ENCODE measurements around the gene SFXN1.

The SFXN1 gene

GRCh38 chr5:175460126-175460525, 18.2 kb upstream of the SFXN1 start:
- Histone ChIP-seq H3K79me2 (ENCODE audit: insufficient read depth, low read length) (no peaks in the 10 kb centered on the region), H3K9me3 (ENCODE audit: insufficient read depth, low read depth, low read length) (no peaks in the 10 kb centered on the region), H3K4me1 (ENCODE audit: insufficient read depth, low read length, poor library complexity, severe bottlenecking) (no peaks in the 10 kb centered on the region), H3K36me3 (ENCODE audit: insufficient read depth, low read length) (no peaks in the 10 kb centered on the region), H4K20me1 (ENCODE audit: insufficient read depth, low read length, poor library complexity, severe bottlenecking) (no peaks in the 10 kb centered on the region), H3K9me2 (replicated peaks; ENCODE audit: low read depth, low read length) (no peaks in the 10 kb centered on the region), H3K4me3 (ENCODE audit: low read length, poor library complexity, severe bottlenecking) (no peak overlapping the region), H2AFZ (ENCODE audit: low read length) (no peak overlapping the region), H3F3A (ENCODE audit: low read depth) (no peaks in the 10 kb centered on the region), H3K4me2 (ENCODE audit: low read depth, low read length, poor library complexity, severe bottlenecking) (no peak overlapping the region), H3K27me3 (ENCODE audit: insufficient read depth, low read length, poor library complexity, severe bottlenecking) (no peaks in the 10 kb centered on the region), H3K9ac (ENCODE audit: low read depth, low read length, poor library complexity, severe bottlenecking) (no peak overlapping the region)
- no peak for TF ChIP-seq EZH2phosphoT487 (IDR thresholded peaks at IDR 0.05; ENCODE audit: borderline replicate concordance)
- peak; percentile 54 for TF ChIP-seq CTCF (conservative IDR thresholded peaks at IDR 0.05; ENCODE audit: low read length)

GRCh38 chr5:175460552-175460951, 17.8 kb upstream of the SFXN1 start:
- Histone ChIP-seq H3F3A (ENCODE audit: low read depth) (no peaks in the 10 kb centered on the region), H3K79me2 (ENCODE audit: insufficient read depth, low read length) (no peaks in the 10 kb centered on the region), H3K9ac (ENCODE audit: low read depth, low read length, poor library complexity, severe bottlenecking) (no peak overlapping the region), H3K4me3 (ENCODE audit: low read length, poor library complexity, severe bottlenecking) (no peak overlapping the region), H3K9me2 (replicated peaks; ENCODE audit: low read depth, low read length) (no peaks in the 10 kb centered on the region), H3K27me3 (ENCODE audit: insufficient read depth, low read length, poor library complexity, severe bottlenecking) (no peaks in the 10 kb centered on the region), H2AFZ (ENCODE audit: low read length) (no peak overlapping the region), H3K36me3 (ENCODE audit: insufficient read depth, low read length) (no peaks in the 10 kb centered on the region), H4K20me1 (ENCODE audit: insufficient read depth, low read length, poor library complexity, severe bottlenecking) (no peaks in the 10 kb centered on the region), H3K4me1 (ENCODE audit: insufficient read depth, low read length, poor library complexity, severe bottlenecking) (no peaks in the 10 kb centered on the region), H3K4me2 (ENCODE audit: low read depth, low read length, poor library complexity, severe bottlenecking) (no peak overlapping the region), H3K9me3 (ENCODE audit: insufficient read depth, low read depth, low read length) (no peaks in the 10 kb centered on the region)
- TF ChIP-seq CTCF (conservative IDR thresholded peaks at IDR 0.05; ENCODE audit: low read length) (no peak), EZH2phosphoT487 (IDR thresholded peaks at IDR 0.05; ENCODE audit: borderline replicate concordance) (no peak)

GRCh38 chr5:175461370-175461769, 17.0 kb upstream of the SFXN1 start:
- H3K27me3 ChIP-seq (ENCODE audit: insufficient read depth, low read length, poor library complexity, severe bottlenecking) = no peaks in the 10 kb centered on the region

More at GRCh38 chr5:175461370-175461769, 17.0 kb upstream of the SFXN1 start:
- TF ChIP-seq CTCF (conservative IDR thresholded peaks at IDR 0.05; ENCODE audit: low read length) (no peak), EZH2phosphoT487 (IDR thresholded peaks at IDR 0.05; ENCODE audit: borderline replicate concordance) (no peak)
- H3K36me3 ChIP-seq (ENCODE audit: insufficient read depth, low read length) = no peaks in the 10 kb centered on the region
- no peaks in the 10 kb centered on the region for H3K9me3 ChIP-seq (ENCODE audit: insufficient read depth, low read depth, low read length)
- H3K4me3 ChIP-seq (ENCODE audit: low read length, poor library complexity, severe bottlenecking) = no peak overlapping the region
- no peaks in the 10 kb centered on the region for H3F3A ChIP-seq (ENCODE audit: low read depth)
- no peaks in the 10 kb centered on the region for H3K4me1 ChIP-seq (ENCODE audit: insufficient read depth, low read length, poor library complexity, severe bottlenecking)
- H3K4me2 ChIP-seq (ENCODE audit: low read depth, low read length, poor library complexity, severe bottlenecking) = no peak overlapping the region
- no peaks in the 10 kb centered on the region for H4K20me1 ChIP-seq (ENCODE audit: insufficient read depth, low read length, poor library complexity, severe bottlenecking)
- H3K9me2 ChIP-seq (replicated peaks; ENCODE audit: low read depth, low read length) = no peaks in the 10 kb centered on the region
- no peak overlapping the region for H3K9ac ChIP-seq (ENCODE audit: low read depth, low read length, poor library complexity, severe bottlenecking)
- no peaks in the 10 kb centered on the region for H3K79me2 ChIP-seq (ENCODE audit: insufficient read depth, low read length)
- no peak overlapping the region for H2AFZ ChIP-seq (ENCODE audit: low read length)

All from Loucy (cell line).